Mucosa of descending colon (tissue), 3 donors: ENCODE measurements around the gene SYTL1. TPM values are rescaled to one million over a fixed set of nuclear protein-coding genes. Genes with fewer than 3 reads are reported as not detected.

Experiments used
- ATAC-seq: fragments of 200-7000 bp; cut with Tn5 transposase; one replicate; pipeline ENCODE4 v1.9.1; 2020; ENCODE audit warnings: mild to moderate bottlenecking, moderate library complexity
- DNase-seq, 3 donors: peaks; one replicate each; pipeline ENCODE4 v3.0.0-alpha.2; 2020
- H3K36me3 ChIP-seq: fragments of 200-600 bp; one replicate; pipeline ENCODE4 v1.8.0; 2021; ENCODE audit warnings: low read depth, mild to moderate bottlenecking
- H3K4me1 ChIP-seq: fragments of 200-600 bp; one replicate; pipeline ENCODE4 v1.8.0; 2021; ENCODE audit warnings: low read depth, mild to moderate bottlenecking
- H3K4me3 ChIP-seq: fragments of 200-600 bp; one replicate; pipeline ENCODE4 v1.8.0; 2021; ENCODE audit warnings: mild to moderate bottlenecking
- H3K9me3 ChIP-seq: fragments of 200-600 bp; one replicate; pipeline ENCODE4 v1.8.0; 2021; ENCODE audit warnings: mild to moderate bottlenecking
- CTCF ChIP-seq: fragments of 200-600 bp; IDR thresholded peaks from one replicate; pipeline ENCODE4 v1.8.0; 2022; ENCODE audit warnings: antibody characterized with exemption, mild to moderate bottlenecking
- intact Hi-C, 2 donors: fragments of 100-400 bp; cut with DNase I in 1 of 2; cut with micrococcal nuclease in 1 of 2; formaldehyde crosslinking; loops; one replicate each; pipeline versions ENCODE4 v1.11.0 to v1.11.1; 2022; cut with DNase I, micrococcal nuclease
- total RNA-seq, 3 donors: library from RNA; stranded (reverse); fragmentation: NEBNext Ultra II Directional in 2 of 3; extraction: Animal tissue kit (Norgen Biotek cat#: 25700) in 2 of 3; gene quantifications; one replicate each; pipeline versions ENCODE4 v1.2.1 to v1.2.4, GENCODE V29; 2021 to 2023
- donor health status: DM: no; HTN: no; CAD: no; lungs with moderate emphysema.
- donor health status: DM: no; HTN: no; CAD: no.
- donor health status: DM: no; HTN: yes; CAD: no.

Gene SYTL1
- total RNA-seq, 3 donors from 2014 or later = 4.2 to 9.7 (median 8.7) TPM

GRCh38 chr1:27400082-27400962 lies 58.5 kb downstream of the SYTL1 start:
- no peak for TF ChIP-seq CTCF
- H3K4me1 ChIP-seq = peaks cover 25% of the 10 kb centered on the region
- H3K4me3 ChIP-seq = no peak overlapping the region
- DNase-seq = no peak
- intact Hi-C loops = loop anchor here in 1 of 2 donors (5.0 kb wide), 1 partner anchor 202 kb away; the partner anchor contains the start of gene AHDC1
- ATAC-seq = no peak
- H3K9me3 ChIP-seq = no peaks in the 10 kb centered on the region
- H3K36me3 ChIP-seq = no peaks in the 10 kb centered on the region

GRCh38 chr1:27400963-27401341 lies 59.1 kb downstream of the SYTL1 start:
- no peak overlapping the region for H3K4me3 ChIP-seq
- DNase-seq (no peak), ATAC-seq (no peak)
- H3K36me3 ChIP-seq = no peaks in the 10 kb centered on the region
- H3K4me1 ChIP-seq = peaks cover 25% of the 10 kb centered on the region
- no peak for TF ChIP-seq CTCF
- intact Hi-C loops = loop anchor here in 1 of 2 donors (5.0 kb wide), 1 partner anchor 201 kb away; the partner anchor contains the start of gene AHDC1
- no peaks in the 10 kb centered on the region for H3K9me3 ChIP-seq

- ATAC-seq = peak; percentile 75
- TF ChIP-seq CTCF = peak; percentile 49
- H3K4me1 ChIP-seq = peaks cover 32% of the 10 kb centered on the region
- intact Hi-C loops = loop anchor here in 1 of 2 donors (5.0 kb wide), 1 partner anchor 200 kb away; the partner anchor contains the start of gene AHDC1
- no peak overlapping the region for H3K4me3 ChIP-seq
- no peaks in the 10 kb centered on the region for H3K9me3 ChIP-seq
- peak; percentile 80 to 83 (median 83) for DNase-seq
- H3K36me3 ChIP-seq = no peaks in the 10 kb centered on the region
These were observed 60.5 kb downstream of the SYTL1 start for GRCh38 chr1:27402349-27402754.

GRCh38 chr1:27403065-27403726 lies 61.4 kb downstream of the SYTL1 start:
- peak; percentile 33 for ATAC-seq
- no peaks in the 10 kb centered on the region for H3K36me3 ChIP-seq
- intact Hi-C loops = loop anchor here in 1 of 2 donors (5.0 kb wide), 1 partner anchor 199 kb away; the partner anchor contains the start of gene AHDC1
- H3K4me3 ChIP-seq = no peak overlapping the region
- no peaks in the 10 kb centered on the region for H3K9me3 ChIP-seq
- H3K4me1 ChIP-seq = peaks cover 29% of the 10 kb centered on the region
- DNase-seq = peak in 2 of 3 donors; percentile 59 to 78
- no peak for TF ChIP-seq CTCF

Other genes with a start within 250 kb of the SYTL1 start
- gene SLC9A1, start 186.9 kb upstream of the SYTL1 start, total RNA-seq = 100 to 1,000 TPM in 1 of 3 donors, 10 to 100 TPM in 2; 77.9 to 126 (median 84.1) TPM
- gene WDTC1, start 107.4 kb upstream of the SYTL1 start, total RNA-seq = 10 to 100 TPM; 35.2 to 56.4 (median 45.5) TPM
- 10 to 100 TPM; 30.0 to 30.9 (median 30.8) TPM for gene TMEM222, start 19.9 kb upstream of the SYTL1 start, total RNA-seq
- 10 to 100 TPM; 18.5 to 38.5 (median 28.5) TPM for gene MAP3K6, start 24.9 kb downstream of the SYTL1 start, total RNA-seq
- under 1 TPM in 2 of 3 donors, not detected in 1; 0.60 to 0.79 TPM for gene FCN3, start 32.8 kb downstream of the SYTL1 start, total RNA-seq
- 1 to 10 TPM in 1 of 3 donors, under 1 TPM in 2; 0.29 to 1.3 (median 0.51) TPM for gene CD164L2, start 41.3 kb downstream of the SYTL1 start, total RNA-seq
- under 1 TPM in 1 of 3 donors, not detected in 2; 0.14 TPM for gene GPR3, start 50.6 kb downstream of the SYTL1 start, total RNA-seq
- gene WASF2, start 148.1 kb downstream of the SYTL1 start, total RNA-seq = 100 to 1,000 TPM; 131 to 159 (median 134) TPM